NOMO-1 treated with DMSO at 0.1 percent for 48 hours (cell line): ENCODE measurements around the gene SGSM1.

Experiments
- DNase-seq: peaks from one replicate; lab custom pipeline; 2025; ENCODE audit not compliant: unreplicated experiment; lab: John Stamatoyannopoulos, UW

SGSM1 gene

GRCh38 chr22:24975813-24976341, 169.9 kb downstream of the SGSM1 start:
- no peak for DNase-seq

GRCh38 chr22:24976442-24977218, 170.6 kb downstream of the SGSM1 start:
- DNase-seq: no peak
